ENCODE data around the gene PDPK1. TPM values are rescaled to one million over a fixed set of nuclear protein-coding genes. Genes with fewer than 3 reads are reported as not detected.
A peak's percentile ranks its signal among the peaks of the same experiment; 100 is the strongest.
"Not testable (repeated sequence)": the region's sequence is repeated elsewhere in the genome, so short reads cannot be mapped to it uniquely, and the experiment has no call there.

Gene PDPK1
- total RNA-seq, 1 donor from 2014 or later = 51.9 TPM

DNA sequence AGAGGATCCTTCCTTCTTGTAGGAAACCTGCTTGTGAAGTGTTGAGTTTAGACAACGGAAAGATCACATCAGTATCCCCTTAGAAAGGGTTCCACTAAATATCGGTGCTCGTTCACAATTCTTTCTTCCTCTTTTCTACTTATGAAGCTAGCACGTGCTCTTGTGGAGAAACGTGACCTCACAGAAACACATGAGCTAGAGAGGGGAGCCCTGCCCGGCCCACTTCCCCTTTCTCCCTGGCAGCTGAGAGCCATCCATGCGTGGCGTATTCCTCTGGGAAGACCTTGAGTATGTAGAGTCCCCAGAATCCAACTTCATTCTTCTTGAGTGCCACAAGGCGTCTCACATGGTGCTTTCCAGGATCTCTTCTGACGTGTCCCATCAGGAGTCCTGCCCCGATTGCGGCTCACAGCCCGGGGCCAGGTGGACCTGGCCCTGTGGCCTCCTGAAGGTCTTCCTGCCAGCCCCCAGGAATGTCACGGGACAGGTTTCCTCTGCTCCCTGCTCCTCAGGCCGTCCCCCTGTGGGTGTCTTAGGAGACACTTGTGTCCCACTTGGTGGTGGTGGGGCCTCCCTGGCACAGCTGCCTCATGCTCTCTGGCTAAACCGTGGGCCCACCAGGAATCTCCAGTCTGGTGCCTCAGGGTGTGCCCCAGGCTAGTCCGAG, 22.4 kb downstream of the PDPK1 start:
- H3K4me1 Mint-ChIP-seq; intact Hi-C loops (cut with micrococcal nuclease); H3K27me3 Mint-ChIP-seq; H3K27ac Mint-ChIP-seq; H3K9me3 Mint-ChIP-seq; DNase-seq; H3K4me3 Mint-ChIP-seq; H3K36me3 Mint-ChIP-seq (ENCODE audit: low read depth): not testable (repeated sequence)

GRCh38 chr16:2560798-2561133, 22.9 kb downstream of the PDPK1 start:
- H3K27ac Mint-ChIP-seq; H3K4me1 Mint-ChIP-seq; H3K9me3 Mint-ChIP-seq; H3K4me3 Mint-ChIP-seq; H3K27me3 Mint-ChIP-seq; H3K36me3 Mint-ChIP-seq (ENCODE audit: low read depth); intact Hi-C loops (cut with micrococcal nuclease): not testable (repeated sequence)
- peak; percentile 91 for DNase-seq

- H3K27me3 Mint-ChIP-seq; H3K36me3 Mint-ChIP-seq (ENCODE audit: low read depth); H3K9me3 Mint-ChIP-seq; H3K4me3 Mint-ChIP-seq; intact Hi-C loops (cut with micrococcal nuclease); H3K27ac Mint-ChIP-seq; H3K4me1 Mint-ChIP-seq; DNase-seq: not testable (repeated sequence)
Measured at GRCh38 chr16:2567506-2567905, 29.7 kb downstream of the PDPK1 start.

- H3K9me3 Mint-ChIP-seq; H3K4me1 Mint-ChIP-seq; intact Hi-C loops (cut with micrococcal nuclease); H3K27me3 Mint-ChIP-seq; H3K36me3 Mint-ChIP-seq (ENCODE audit: low read depth); H3K4me3 Mint-ChIP-seq; H3K27ac Mint-ChIP-seq; DNase-seq: not testable (repeated sequence)
Measured at GRCh38 chr16:2568573-2568972, 30.8 kb downstream of the PDPK1 start.

- intact Hi-C loops (cut with micrococcal nuclease); H3K27me3 Mint-ChIP-seq; H3K9me3 Mint-ChIP-seq; H3K4me1 Mint-ChIP-seq; DNase-seq; H3K4me3 Mint-ChIP-seq; H3K36me3 Mint-ChIP-seq (ENCODE audit: low read depth); H3K27ac Mint-ChIP-seq: not testable (repeated sequence)
Measured at GRCh38 chr16:2572704-2573103, 34.9 kb downstream of the PDPK1 start.

GRCh38 chr16:2575839-2576238, 38.0 kb downstream of the PDPK1 start:
- H3K4me1 Mint-ChIP-seq; intact Hi-C loops (cut with micrococcal nuclease); H3K4me3 Mint-ChIP-seq; H3K9me3 Mint-ChIP-seq; DNase-seq; H3K27me3 Mint-ChIP-seq; H3K36me3 Mint-ChIP-seq (ENCODE audit: low read depth); H3K27ac Mint-ChIP-seq: not testable (repeated sequence)

DNA sequence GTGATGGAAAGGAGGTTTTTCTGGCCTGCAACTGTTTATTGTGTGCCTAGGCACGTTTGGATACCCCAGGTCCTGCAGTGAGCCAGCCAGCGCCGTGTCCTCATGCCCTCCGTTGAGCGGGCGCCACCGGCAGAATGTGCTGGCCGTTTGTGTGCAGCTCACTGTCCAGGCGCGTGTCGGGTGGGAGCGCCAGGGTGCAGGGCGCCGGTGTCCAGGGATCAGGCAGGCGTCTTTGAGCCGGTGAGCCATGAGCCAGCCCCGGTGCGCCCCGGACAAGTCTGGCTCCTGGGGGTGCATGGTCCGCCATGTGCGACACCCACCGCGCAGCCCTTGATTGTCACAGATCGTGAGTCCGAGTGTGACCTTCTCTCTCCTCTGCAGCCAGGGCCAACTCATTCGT, 39.2 kb downstream of the PDPK1 start:
- H3K4me1 Mint-ChIP-seq; H3K27ac Mint-ChIP-seq; H3K9me3 Mint-ChIP-seq; intact Hi-C loops (cut with micrococcal nuclease); H3K36me3 Mint-ChIP-seq (ENCODE audit: low read depth); H3K27me3 Mint-ChIP-seq; DNase-seq; H3K4me3 Mint-ChIP-seq: not testable (repeated sequence)

DNA sequence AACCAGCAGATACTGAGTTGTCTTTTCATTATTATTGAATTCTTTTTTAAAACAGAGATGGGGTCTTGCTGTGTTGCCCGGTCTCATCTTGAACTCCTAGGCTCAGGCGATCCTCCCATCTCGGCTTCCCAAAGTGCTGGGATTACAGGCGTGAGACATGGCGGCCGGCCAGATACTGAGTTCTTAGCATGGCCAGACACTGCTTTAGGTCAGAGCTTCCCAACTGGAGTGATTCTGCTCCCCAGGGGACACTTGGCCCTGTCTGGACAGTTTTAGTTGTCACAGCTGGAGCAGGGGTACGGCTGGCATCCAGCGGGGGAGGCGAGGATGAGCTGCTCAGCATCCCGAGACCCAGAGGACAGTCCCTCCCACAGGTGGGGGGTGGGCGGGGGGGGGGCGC, 41.1 kb downstream of the PDPK1 start:
- H3K36me3 Mint-ChIP-seq (ENCODE audit: low read depth); intact Hi-C loops (cut with micrococcal nuclease); H3K27ac Mint-ChIP-seq; H3K9me3 Mint-ChIP-seq; H3K4me3 Mint-ChIP-seq; DNase-seq; H3K4me1 Mint-ChIP-seq; H3K27me3 Mint-ChIP-seq: not testable (repeated sequence)

- DNase-seq; H3K4me1 Mint-ChIP-seq; intact Hi-C loops (cut with micrococcal nuclease); H3K9me3 Mint-ChIP-seq; H3K36me3 Mint-ChIP-seq (ENCODE audit: low read depth); H3K27me3 Mint-ChIP-seq; H3K4me3 Mint-ChIP-seq; H3K27ac Mint-ChIP-seq: not testable (repeated sequence)
Measured at GRCh38 chr16:2580143-2580542, 42.3 kb downstream of the PDPK1 start.

GRCh38 chr16:2580818-2581217, 43.0 kb downstream of the PDPK1 start:
- intact Hi-C loops (cut with micrococcal nuclease); H3K27ac Mint-ChIP-seq; H3K4me1 Mint-ChIP-seq; H3K4me3 Mint-ChIP-seq; H3K27me3 Mint-ChIP-seq; H3K9me3 Mint-ChIP-seq; DNase-seq; H3K36me3 Mint-ChIP-seq (ENCODE audit: low read depth): not testable (repeated sequence)

- H3K27ac Mint-ChIP-seq = no peak overlapping the region
- no peak overlapping the region for H3K4me3 Mint-ChIP-seq
- no peak for DNase-seq
- peaks cover 24% of the 10 kb centered on the region for H3K36me3 Mint-ChIP-seq (ENCODE audit: low read depth)
- intact Hi-C loops (cut with micrococcal nuclease) = no loop called here
- H3K27me3 Mint-ChIP-seq = no peaks in the 10 kb centered on the region
- no peaks in the 10 kb centered on the region for H3K9me3 Mint-ChIP-seq
- peaks cover 1% of the 10 kb centered on the region for H3K4me1 Mint-ChIP-seq
Measured at GRCh38 chr16:2584729-2585650, 47.2 kb downstream of the PDPK1 start.

- no peak overlapping the region for H3K4me3 Mint-ChIP-seq
- peaks cover 29% of the 10 kb centered on the region for H3K36me3 Mint-ChIP-seq (ENCODE audit: low read depth)
- no peaks in the 10 kb centered on the region for H3K27me3 Mint-ChIP-seq
- H3K9me3 Mint-ChIP-seq = no peaks in the 10 kb centered on the region
- no peak for DNase-seq
- peaks cover 6% of the 10 kb centered on the region for H3K4me1 Mint-ChIP-seq
- no peak overlapping the region for H3K27ac Mint-ChIP-seq
- intact Hi-C loops (cut with micrococcal nuclease) = no loop called here
Measured at GRCh38 chr16:2585651-2586081, 47.8 kb downstream of the PDPK1 start.

DNA sequence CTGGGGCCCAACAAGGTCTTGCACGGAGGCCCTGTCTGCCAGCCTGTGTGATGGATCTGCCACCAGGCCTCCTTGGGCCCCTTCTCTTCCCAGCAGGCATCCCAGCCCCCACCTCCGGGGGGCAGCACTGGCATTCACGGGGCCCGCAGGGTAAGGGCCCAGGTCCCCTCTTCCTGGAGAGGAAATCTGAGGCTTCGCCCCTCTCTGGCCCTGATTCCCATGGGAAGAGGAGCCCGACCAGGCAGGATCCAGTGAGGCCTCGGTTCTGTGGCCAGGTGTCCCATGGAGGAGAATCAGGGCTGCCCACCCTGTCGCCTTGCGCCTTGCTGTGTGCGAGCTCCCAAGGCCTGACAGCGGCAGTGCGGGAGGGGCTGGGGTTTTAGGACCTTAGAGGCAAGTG, 48.4 kb downstream of the PDPK1 start:
- Mint-ChIP-seq H3K36me3 (ENCODE audit: low read depth) (peaks cover 30% of the 10 kb centered on the region), H3K4me3 (no peak overlapping the region), H3K27me3 (no peaks in the 10 kb centered on the region), H3K9me3 (no peaks in the 10 kb centered on the region), H3K27ac (no peak overlapping the region), H3K4me1 (peaks cover 6% of the 10 kb centered on the region)
- DNase-seq = no peak
- intact Hi-C loops (cut with micrococcal nuclease) = no loop called here

- intact Hi-C loops (cut with micrococcal nuclease) = no loop called here
- Mint-ChIP-seq H3K9me3 (no peaks in the 10 kb centered on the region), H3K4me3 (no peak overlapping the region), H3K27me3 (no peaks in the 10 kb centered on the region), H3K27ac (no peak overlapping the region), H3K36me3 (ENCODE audit: low read depth) (peaks cover 31% of the 10 kb centered on the region), H3K4me1 (peaks cover 8% of the 10 kb centered on the region)
- DNase-seq = no peak
Measured at GRCh38 chr16:2586901-2587480, 49.2 kb downstream of the PDPK1 start.
